Jurkat, Clone E6-1 (cell line): ENCODE results near the gene MIB1.
A peak's percentile ranks its signal among the peaks of the same experiment; 100 is the strongest.

Experiments
- DNase-seq: peaks from one replicate; pipeline ENCODE4 v3.0.0-alpha.2; 2011; ENCODE audit warnings: low read depth, low spot score
- H3K4me3 ChIP-seq: 2 replicates; pipeline ENCODE4 v1.5.1; 2011; ENCODE audit warnings: mild to moderate bottlenecking, low read length, control low read depth, moderate library complexity

MIB1 gene

GRCh38 chr18:21853775-21854552 lies 113.4 kb downstream of the MIB1 start:
- no peak for DNase-seq
- H3K4me3 ChIP-seq = no peak overlapping the region

GRCh38 chr18:21855432-21855831 lies 114.8 kb downstream of the MIB1 start:
- no peak overlapping the region for H3K4me3 ChIP-seq
- DNase-seq = no peak

GRCh38 chr18:21857871-21858270 lies 117.3 kb downstream of the MIB1 start:
- no peak overlapping the region for H3K4me3 ChIP-seq
- DNase-seq = no peak

GRCh38 chr18:21858544-21858943 lies 118.0 kb downstream of the MIB1 start:
- no peak overlapping the region for H3K4me3 ChIP-seq
- DNase-seq = no peak

- no peak overlapping the region for H3K4me3 ChIP-seq
- DNase-seq = no peak
Observed at GRCh38 chr18:21864386-21864785, 123.8 kb downstream of the MIB1 start.

GRCh38 chr18:21865043-21865442 lies 124.5 kb downstream of the MIB1 start:
- no peak for DNase-seq

GRCh38 chr18:21868770-21869169 lies 128.2 kb downstream of the MIB1 start:
- DNase-seq = no peak
- H3K4me3 ChIP-seq = no peak overlapping the region

More at GRCh38 chr18:21865043-21865442, 124.5 kb downstream of the MIB1 start:
- H3K4me3 ChIP-seq = no peak overlapping the region

- no peak overlapping the region for H3K4me3 ChIP-seq
- no peak for DNase-seq
Observed at GRCh38 chr18:21889570-21889969, 149.0 kb downstream of the MIB1 start.

GRCh38 chr18:21894619-21895367 lies 154.2 kb downstream of the MIB1 start:
- no peak for DNase-seq
- no peak overlapping the region for H3K4me3 ChIP-seq

- no peak overlapping the region for H3K4me3 ChIP-seq
- no peak for DNase-seq
Observed at GRCh38 chr18:21896732-21897336, 156.2 kb downstream of the MIB1 start.

- DNase-seq = peak; percentile 1
Observed at GRCh38 chr18:21897811-21898210, 157.2 kb downstream of the MIB1 start.

GRCh38 chr18:21900605-21901352 lies 160.2 kb downstream of the MIB1 start:
- H3K4me3 ChIP-seq = no peak overlapping the region
- DNase-seq = no peak

More at GRCh38 chr18:21897811-21898210, 157.2 kb downstream of the MIB1 start:
- no peak overlapping the region for H3K4me3 ChIP-seq

- H3K4me3 ChIP-seq = no peak overlapping the region
- no peak for DNase-seq
Observed at GRCh38 chr18:21901423-21901945, 160.9 kb downstream of the MIB1 start.

- no peak for DNase-seq
- no peak overlapping the region for H3K4me3 ChIP-seq
Observed at GRCh38 chr18:21903709-21904108, 163.1 kb downstream of the MIB1 start.

GRCh38 chr18:21904856-21905255 lies 164.3 kb downstream of the MIB1 start:
- no peak overlapping the region for H3K4me3 ChIP-seq
- DNase-seq = no peak

- H3K4me3 ChIP-seq = no peak overlapping the region
- no peak for DNase-seq
Observed at GRCh38 chr18:21907451-21907850, 166.9 kb downstream of the MIB1 start.

GRCh38 chr18:21908711-21909110 lies 168.1 kb downstream of the MIB1 start:
- no peak overlapping the region for H3K4me3 ChIP-seq
- no peak for DNase-seq

GRCh38 chr18:21910906-21911305 lies 170.3 kb downstream of the MIB1 start:
- DNase-seq = no peak
- no peak overlapping the region for H3K4me3 ChIP-seq

GRCh38 chr18:21911551-21911950 lies 171.0 kb downstream of the MIB1 start:
- DNase-seq = no peak
- no peak overlapping the region for H3K4me3 ChIP-seq
